Measurements from ENCODE around the gene CTIF.

Gene CTIF

DNA sequence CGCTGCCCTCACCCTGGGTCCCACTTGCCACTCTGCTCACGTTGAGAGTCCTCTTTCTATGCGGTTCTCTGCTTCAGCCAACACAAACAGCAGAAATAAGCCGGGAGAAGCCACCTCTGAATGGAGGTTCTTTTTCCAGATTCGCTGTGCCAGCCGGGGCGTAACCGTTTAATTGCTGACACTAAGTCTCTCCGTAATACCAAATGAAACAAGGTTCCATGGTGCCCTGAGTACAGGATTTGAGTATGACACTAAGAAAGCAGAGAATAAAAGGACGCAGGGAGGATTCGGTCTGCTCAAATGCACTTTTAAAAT, 37.6 kb downstream of the CTIF start:
- no peak for DNase-seq

DNA sequence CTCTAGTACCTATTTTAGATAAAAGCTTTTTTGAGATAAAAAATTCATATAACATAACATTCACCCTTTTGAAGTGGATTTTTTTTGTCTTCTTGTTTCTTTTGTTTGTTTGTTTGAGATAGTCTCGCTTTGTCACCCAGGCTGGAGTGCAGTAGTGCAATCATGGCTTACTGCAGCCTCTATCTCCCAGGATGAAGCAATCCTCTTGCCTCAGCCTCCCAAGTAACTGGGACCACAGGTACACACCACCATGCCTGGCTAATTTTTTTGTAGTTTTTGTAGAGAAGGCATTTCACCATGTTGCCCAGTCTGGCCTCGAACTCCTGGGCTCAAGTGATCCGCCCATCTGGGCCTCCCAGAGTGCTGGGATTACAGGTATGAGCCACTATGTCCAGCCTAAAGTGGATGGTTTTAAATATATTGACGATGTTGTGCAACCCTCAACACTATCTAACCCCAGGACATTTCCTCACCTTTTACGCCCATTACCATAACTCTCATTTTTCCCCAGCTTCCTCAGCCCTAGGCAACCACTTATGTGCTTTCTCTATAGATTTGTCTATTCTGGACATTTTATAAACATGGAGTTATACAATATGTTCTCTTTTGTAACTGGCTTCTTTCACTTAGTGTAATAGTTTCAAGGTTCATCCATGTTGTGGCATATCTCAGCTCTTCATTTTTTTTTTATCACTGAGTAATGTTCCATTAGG, 38.8 kb downstream of the CTIF start:
- DNase-seq: no peak

DNA sequence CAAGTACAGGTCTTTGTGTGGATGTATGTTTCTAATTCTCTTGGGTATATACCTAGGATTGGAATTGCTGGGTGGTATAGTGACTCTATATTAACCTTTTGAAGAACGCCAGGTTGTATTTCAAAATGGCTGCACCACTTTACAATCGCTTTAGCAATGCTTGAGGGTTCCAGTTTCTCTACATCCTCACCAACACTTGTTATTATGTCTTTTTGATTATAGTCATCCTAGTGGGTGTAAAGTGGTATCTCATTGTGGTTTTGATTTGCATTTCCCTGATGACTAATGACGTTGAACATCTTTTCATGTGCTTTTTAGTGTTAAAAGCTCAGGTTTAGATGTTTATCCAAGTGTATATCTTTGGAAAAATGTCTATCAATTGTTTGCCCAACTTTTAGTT, 39.5 kb downstream of the CTIF start:
- DNase-seq: no peak

DNA sequence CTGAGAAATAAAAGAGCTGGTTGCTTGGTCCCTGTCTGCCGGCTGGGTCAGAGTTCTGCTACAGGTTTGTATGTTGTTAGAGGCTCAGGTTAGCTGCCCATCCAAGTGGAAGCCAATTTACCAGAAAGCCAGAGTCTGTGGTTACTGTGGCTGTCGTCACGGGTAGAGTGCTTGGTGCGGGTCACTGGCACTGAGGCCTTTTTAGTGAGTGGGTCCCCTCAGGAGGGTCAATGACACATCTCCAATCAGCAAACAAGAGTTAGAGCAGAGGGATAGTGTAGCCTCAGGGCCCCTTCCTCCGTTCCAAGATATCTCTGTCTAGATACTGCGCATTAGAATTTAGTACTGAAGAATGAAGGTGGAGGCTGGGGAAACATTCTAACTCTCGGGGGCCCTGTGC, 41.2 kb downstream of the CTIF start:
- no peak for DNase-seq

DNA sequence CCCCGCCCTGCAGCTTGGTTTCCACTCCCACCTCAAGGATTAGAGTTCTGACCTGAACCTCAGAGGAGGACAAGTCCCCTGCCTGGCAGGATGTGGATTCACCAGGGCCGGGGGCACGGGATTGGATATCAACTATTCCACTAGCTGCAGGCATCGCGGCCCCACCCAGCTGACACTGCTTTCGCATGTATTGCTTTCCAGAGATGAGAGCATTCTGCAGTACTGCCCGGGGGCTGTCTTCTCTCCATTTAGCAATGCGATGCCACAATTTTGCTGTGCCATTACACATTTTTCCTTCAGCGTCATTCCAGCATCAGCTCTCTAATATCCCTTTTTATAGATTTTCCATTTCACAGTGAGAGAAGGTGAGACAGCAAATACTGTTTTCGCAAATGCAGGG, 42.0 kb downstream of the CTIF start:
- DNase-seq: no peak

DNA sequence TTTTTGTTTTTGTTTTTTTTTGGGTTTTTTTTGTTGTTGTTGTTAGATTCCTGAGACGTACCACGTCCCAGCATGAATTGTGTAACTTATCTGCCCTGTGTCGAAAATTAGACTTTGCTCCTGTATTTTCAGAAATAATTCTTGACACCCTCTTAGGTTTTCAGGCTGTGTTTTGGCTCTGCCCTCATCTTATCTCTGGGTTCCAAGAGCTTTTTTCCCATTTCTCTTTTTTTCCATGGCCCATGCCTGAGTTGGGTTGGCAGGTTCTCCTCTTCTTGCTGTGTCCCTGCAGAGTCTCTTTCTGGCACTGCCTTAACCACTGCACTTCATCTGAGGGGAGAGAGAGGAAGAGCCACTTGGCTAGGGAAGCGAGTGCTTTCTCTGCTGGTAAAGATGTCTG, 42.4 kb downstream of the CTIF start:
- DNase-seq: no peak

DNA sequence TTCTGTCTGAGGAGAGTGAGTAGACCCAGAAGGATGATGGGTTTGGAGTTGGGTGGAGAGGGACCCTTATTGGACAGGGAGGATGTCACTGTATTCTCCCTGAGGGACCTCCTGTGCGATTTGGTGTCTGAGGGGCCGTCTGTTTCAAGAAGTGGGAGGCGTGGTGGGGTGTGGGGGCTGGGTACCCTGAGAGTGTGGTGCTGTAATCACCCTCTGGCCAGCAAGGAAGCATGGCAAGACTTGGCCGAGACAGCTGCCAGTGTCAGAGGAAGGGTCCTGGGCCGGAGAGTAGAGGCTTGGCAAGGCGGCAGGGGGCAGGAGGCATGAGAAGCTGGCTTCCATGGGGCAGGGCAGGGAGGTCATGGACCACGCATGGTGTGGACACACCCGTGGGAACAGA, 43.1 kb downstream of the CTIF start:
- no peak for DNase-seq

DNA sequence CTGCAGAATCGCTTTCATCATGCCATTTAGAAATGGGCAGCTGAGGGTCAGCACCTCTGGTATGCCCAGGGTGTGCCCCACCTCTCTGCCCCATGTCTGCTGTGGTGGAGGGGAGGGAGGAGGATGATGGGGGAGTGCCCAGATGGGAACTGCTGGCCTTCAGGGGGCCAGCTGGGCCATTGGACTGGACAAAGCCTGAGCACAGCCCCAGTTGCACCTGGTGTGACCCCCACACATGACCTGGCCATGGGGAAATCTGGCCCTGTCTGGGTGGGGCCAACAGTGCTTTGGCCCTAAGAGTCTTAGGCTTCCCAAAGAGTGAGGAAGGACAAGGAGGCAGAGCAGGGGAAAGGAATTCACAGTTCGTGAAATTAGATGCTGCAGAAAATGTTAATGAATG, 44.1 kb downstream of the CTIF start:
- no peak for DNase-seq

DNA sequence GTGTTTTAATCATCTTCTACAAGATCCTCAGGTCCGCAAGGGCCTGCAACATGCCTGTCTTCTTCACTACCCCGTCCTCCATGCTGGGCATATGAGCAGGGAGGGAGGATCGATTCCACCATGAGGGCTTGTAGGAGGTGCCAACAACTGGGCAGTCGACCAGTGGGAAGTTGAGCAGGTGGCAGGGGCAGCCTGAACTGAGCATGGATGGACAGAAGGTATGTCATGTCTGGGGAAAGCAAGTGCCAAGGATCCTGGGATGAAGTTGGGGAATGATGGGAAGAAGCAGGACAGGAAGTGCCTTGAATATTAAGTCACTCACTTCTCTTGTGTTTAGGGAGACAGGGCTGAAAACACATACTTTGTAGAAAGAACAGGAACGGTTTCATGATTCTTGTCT, 44.7 kb downstream of the CTIF start:
- no peak for DNase-seq

DNA sequence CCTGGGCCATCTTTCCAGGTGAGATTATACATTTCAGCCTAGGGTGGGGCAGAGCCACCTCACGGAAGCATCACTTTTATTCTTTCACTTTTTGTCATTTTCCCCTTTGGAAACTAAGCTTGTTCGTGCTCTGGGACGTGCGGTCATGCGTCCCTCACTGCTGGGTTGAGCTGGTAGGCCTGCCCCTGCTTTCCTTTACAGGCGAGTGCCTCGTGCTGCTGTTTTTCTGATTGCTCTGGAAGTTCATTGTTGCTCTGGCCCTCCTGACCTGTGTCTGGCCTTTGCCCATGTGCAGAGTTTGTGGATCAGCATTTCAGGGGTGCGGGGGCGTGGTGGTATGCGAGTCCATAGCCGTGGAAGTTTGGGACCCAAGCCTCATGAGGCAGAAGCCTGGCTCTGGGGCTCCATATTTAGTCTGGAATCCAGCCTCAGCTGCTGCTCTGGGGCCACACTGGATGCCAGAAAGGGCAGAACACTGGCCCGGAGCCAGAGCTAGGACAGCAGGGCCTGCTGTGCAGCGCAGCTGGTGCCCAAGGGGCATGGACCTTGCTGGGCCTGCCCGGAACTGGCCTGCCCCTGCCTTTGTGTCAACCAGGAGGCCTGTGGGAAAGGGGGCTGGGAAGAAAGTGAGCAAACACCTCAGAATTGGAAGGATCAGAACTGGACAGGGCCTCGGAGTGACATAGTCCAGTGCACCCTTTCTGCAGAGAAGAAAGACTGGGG, 51.1 kb downstream of the CTIF start:
- DNase-seq: no peak

DNA sequence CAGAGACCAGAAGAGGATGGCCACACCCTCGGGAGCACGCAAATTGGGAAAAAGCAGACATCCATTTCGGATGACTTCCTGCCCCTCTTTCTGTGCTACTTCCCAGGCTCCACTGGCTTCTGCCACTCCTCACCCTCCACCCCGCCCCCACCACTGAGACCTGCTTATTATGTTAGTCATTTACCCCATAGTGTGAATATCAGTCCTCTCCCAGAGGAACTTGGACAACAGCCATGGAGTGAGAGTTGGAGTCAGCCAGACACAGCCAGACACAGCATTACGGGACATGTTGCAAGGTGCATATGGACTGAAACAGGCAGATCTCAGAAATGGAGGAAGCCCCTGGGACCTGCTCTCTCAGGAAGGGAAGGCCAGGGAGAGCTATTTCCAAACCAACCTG, 51.8 kb downstream of the CTIF start:
- DNase-seq: no peak

DNA sequence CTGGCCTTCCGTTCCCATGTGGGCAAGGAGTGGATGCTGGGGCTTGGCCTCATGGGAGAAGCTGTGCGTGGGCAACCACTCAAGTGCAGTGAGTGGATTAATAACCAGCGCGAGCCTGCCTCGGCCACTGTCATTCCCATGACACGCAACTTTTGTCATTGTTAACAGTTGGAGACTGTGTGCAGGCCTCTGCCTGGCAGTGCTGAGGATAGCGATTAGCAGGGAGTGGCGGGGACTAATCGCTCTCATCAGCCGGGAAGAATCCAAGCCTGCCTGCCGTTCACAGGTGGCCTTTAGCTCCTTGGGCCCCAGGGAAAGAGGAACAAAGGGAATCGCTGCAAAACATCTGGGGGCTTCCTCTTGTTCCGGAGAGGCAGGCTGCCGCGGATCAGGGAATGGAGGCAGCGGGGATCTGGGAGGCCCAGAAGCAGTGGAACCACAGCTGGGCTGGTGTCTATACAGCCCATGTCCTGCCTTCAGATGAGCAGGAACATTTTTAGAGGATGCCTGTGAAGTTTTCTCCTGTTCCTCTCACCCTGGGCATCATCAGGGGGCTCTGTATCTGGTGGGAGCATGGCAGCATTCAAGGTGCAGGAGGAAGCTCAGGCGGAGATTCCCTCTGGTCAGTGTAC, 53.8 kb downstream of the CTIF start:
- no peak for DNase-seq

DNA sequence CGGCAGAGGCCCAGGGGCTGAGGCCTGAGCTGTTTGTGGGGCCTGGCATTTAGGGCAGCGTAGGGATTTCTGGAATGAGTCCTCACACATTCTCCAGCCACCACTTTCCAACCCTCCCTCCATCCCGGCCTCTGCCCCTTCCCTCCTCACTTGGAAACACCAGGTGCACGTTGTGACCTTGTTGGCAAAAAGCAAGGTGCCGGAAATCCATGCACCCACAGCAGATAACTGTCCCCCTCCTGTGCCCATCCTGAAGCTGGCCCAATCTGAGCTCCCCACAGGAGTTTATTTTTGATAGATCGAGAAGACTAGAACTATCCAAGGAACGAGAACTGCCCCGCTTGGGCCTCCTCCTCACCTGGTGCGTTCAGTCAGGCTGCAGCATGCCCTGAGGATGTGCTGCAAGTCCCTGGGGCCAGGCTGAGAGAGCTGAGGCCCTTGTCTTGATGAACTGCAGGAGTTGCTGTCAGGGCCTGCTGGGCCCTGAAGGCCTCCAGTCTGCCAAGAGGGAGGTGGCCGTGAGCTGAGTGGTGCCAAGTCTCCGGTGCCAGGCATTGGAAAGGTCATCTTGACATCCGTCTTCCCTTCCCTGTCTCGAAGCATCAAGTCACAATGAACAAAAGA, 55.8 kb downstream of the CTIF start:
- no peak for DNase-seq

DNA sequence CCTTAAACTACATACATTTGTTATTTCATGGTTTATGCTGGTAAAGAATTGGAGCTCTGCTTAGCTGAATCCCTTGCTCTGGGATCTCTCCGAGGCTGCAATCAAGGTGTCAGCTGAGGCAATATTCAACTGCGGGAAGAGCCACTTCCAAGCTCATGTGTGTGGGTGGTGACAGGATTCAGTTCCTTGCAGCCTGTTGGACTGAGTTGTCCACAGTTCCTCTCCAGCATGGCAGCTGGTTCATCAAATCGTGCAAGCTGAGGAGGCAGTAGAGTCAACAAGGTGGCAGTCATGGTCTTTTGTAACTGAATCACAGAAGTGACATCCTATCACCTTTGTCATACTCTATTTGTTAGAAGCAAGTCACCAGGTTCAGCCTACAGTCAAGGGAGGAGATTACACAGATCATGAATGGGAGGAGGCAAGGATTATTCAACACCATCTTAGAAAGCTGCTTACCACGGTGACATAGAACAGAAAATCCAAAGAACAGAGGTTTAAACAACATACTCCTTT, 56.9 kb downstream of the CTIF start:
- no peak for DNase-seq

DNA sequence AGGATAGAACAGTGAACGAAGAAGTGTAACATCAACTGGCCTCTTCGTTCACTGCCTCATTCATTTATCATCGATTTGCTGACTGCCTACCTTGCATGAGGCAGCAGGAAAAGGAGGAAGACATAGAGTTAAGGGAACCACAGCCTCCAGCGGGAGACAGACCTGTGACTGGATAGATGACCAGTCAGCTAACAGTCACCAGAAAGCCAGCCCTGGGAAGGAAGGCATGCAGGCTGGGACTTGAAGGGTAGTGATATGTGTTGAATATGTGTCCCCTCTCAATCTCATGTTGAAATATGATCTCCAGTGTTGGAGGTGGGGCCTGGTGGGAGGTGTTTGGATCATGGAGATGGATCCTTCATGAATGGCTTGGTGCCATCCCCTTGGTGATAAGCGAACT, 58.3 kb downstream of the CTIF start:
- DNase-seq: no peak

DNA sequence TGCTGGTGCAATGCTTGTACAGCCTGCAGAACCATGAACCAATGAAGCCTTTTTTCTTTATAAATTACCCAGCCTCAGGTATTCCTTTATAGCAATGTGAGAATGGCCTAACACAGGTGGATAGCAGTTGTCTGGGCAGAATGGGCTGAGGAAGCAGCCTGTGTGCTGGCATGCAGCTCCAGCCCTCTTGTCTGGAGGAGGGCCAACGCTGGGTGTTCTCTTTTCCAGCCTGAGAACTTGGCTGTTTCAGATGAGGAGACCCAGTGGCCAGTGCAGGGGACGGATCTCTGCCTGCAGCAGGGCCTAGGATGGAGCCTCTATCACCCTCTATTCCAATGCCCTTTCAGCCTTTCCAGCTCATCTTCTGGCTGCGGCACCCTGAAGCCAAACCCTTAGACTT, 58.8 kb downstream of the CTIF start:
- no peak for DNase-seq

DNA sequence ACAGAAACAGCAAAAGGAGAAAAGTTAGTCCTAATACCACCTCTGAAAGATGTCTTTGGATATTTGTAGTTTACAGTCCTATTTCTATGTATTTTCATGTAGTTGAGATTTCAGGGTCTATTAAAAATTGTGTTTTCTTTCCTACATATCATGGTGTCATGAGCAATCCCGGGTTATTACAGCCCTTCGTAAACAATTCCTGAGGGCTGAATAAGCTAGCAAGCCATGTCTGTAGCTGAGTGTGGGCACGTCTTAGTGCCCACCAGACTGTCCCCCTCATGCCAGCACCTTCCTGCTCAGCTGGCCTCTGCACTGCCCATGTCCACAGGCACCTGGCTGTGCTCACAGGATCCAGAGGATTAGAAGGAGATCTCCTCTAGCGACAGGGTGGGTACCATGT, 60.6 kb downstream of the CTIF start:
- no peak for DNase-seq

DNA sequence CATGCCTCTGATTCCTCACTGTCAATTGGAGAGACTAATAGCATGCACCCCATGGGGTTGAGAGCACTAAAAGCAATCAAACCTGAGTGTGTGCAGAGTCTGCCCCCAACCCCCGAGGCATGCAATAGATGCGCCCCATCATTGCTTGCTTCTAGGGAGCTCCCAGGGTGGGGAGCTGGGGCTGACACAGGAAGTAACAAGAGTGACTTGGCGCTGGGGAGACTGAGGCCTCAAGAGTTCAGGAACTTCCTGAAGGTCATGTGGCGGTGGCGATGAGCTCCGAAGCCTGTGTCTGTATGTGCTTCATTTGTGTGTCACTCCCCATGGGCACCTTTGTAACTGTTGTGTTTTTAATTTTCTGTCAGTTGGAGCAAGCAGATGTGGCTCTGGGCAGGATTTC, 61.2 kb downstream of the CTIF start:
- no peak for DNase-seq

DNA sequence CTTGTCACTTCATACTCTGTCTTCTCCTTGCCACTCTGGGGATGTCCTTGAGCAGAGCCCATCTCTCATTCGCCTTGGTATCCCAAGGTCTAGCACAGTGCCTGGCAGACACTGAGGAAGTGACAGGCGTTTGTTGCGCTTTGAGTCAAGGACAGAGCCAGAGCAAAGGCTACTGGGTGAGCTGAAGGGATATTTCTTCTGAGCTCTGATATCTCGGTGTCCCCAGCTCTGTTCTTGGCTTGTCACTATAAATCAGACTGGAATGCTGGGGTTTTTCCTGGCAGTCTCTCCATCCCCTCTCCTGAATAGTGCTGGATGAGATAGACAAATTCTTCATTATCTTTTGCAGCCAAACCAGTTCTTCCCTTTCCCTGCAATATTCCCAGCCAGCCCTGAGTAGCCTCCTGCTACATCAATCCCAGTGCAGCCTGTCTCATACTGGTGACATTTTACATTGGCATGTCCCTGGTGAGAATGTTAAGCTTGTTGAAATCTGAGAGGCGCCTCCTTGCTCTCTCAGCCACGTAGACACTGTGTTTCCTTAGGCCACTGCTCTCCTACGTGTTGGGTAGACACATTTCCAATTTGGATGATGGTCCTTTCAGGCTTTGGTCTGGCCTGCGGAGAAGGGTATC, 61.7 kb downstream of the CTIF start:
- DNase-seq: no peak

DNA sequence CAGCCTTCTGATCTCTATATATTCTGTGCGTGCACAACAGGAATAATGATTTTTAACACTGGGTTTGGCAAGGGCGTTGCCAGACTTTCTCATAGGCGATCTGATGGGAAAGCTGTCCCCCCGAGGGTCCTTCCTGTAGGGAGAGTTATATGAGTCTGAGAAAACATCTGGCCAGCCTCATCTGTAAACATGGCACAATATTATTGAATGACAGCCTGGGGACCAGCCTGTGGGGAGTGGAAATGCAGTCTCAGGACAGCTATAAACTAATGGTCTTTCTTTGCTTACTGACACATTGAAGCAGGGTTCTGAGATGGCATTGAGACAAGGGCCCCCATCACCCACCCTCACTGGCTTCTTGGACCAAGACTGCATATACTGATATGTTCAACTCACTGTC, 62.5 kb downstream of the CTIF start:
- DNase-seq: no peak

DNA sequence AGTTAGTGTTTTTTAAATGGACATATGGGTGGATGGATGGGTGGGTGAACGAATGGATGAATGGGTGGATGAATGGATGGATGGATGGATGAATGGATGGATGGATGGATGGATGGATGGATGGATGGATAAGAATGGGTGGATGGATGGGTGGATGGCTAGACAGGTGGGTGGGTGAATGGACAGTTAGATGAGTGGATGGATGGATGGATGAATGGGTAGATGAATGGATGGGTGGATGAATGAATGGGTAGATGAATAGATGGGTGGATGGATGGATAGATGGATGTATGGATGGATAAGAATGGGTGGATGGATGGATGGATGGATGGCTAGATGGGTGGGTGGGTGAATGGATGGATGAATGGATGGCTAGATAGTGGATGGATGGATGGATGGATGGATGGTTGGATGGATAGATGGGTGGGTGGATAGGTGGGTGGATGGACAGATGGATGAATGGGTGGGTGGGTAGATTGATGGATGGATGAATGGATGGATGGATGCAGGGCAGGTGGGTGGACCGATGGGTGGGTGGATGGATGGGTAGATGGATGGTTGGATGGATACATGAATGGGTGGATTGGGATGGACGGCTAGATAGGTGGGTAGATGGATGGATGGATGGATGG, 64.0 kb downstream of the CTIF start:
- no peak for DNase-seq

DNA sequence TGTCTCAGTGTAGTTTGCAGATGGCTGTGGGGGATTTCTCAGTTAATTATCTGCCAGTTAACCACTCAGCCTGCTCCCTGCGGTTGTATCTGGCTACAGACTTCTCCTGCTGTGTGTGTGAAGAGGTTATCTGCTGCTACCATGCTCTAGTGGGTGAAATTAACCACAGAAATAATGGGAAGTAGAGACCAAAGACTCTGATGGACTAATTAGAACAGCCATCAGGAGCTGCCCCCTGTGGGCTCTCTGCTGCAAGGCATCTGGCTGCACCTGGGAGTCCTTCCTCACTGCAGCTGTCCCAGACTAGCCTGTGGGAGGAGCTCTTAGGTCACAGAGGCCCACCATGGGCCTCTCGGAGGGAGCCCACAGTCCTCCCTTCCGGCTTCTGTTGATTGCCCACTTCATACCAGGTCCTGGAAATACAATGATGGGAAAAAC, 66.6 kb downstream of the CTIF start:
- no peak for DNase-seq

Measured in NCI-H1048 (cell line).